ENCODE results near the gene AQP4.

Gene AQP4

DNA sequence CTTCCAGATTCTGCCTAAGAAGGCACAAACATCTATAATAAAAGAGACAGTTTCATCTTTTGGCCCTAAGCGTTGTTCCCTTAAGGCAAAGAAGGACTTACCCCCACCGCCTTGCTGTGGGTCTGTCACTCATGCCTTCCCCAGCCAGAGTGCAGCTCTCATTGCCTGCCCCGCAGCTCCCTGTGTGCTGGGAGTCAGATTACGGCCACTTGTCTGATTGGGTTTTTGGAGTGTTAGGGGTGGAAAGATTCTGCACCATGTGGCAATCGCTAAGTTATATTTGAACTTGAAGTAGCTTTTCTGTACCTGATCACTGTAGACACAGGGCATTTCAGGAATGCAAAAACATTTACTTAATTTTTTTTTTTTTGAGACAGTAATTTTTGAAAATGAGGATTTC is at the start of gene AQP4:
AQP4 (minus strand) TSS at position 151 of the 400 bp plus-strand sequence; CDS start at position 133, 18 bp downstream.
- no peak for DNase-seq (ENCODE audit: extremely low spot score)
- ChIA-PET POLR2A (no interaction called here), CTCF (no interaction called here)
- TF ChIP-seq, protein P1, sequence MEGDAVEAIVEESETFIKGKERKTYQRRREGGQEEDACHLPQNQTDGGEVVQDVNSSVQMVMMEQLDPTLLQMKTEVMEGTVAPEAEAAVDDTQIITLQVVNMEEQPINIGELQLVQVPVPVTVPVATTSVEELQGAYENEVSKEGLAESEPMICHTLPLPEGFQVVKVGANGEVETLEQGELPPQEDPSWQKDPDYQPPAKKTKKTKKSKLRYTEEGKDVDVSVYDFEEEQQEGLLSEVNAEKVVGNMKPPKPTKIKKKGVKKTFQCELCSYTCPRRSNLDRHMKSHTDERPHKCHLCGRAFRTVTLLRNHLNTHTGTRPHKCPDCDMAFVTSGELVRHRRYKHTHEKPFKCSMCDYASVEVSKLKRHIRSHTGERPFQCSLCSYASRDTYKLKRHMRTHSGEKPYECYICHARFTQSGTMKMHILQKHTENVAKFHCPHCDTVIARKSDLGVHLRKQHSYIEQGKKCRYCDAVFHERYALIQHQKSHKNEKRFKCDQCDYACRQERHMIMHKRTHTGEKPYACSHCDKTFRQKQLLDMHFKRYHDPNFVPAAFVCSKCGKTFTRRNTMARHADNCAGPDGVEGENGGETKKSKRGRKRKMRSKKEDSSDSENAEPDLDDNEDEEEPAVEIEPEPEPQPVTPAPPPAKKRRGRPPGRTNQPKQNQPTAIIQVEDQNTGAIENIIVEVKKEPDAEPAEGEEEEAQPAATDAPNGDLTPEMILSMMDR (IDR thresholded peaks at IDR 0.05; ENCODE audit: control extremely low read depth, extremely low read depth, low read depth, missing control alignments): no peak

DNA sequence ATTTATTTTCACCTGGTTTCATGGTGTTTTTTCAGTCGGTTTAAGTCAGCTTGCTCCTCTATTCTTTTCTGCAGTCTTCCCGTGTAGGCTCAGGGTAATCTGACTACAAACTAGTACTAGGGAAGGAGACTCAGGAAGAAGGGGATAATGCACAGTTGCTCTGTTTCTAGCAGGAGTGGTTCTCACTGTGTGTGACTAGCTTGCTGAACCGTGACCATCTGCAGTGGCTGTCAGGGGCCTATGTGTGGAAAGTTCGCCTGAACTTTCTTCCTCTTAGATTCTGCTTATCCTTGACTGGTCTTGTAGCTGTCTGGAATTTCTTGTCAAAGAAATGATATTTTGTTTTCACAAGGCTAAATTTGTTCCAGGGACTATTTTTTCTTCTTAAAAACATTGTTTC is 46.3 kb upstream of the AQP4 start:
- no peak for DNase-seq (ENCODE audit: extremely low spot score)
- TF ChIP-seq, protein P1 (IDR thresholded peaks at IDR 0.05; ENCODE audit: control extremely low read depth, extremely low read depth, low read depth, missing control alignments): no peak
- ChIA-PET POLR2A (no interaction called here), CTCF (no interaction called here)

DNA sequence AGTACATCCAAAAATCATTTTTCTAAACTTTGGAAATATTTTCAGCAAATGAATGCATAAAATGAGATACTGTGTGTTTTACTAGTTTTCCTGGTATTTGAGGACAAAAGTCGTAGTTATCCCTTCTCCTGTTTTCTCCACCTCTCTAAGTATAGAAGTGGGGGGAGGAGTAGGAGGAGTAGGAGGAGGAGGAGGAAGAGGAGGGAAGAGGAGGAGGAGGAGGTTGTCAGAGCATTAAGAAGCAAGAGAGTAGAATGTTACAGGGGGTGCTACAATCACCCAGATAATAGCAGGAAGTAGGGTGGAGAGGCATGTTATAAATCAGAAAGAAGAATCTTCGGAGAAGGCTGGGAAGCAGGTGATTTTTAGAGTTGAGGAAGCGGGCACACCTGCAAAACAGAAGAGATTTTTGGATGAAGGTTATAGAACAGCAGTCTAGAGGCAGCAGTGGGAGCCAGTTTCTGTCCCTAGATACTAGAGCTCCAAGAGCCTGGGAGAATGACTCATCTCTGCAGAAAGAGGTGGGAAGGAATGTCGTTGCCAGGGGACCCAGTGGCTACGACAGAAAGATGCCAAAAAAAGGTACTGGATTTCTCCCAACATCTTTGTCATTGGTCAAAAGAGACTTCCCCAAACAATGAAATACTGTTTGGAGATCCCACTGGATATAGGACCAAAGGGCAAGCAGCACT is 44.2 kb upstream of the AQP4 start:
- ChIA-PET POLR2A (no interaction called here), CTCF (no interaction called here)
- no peak for DNase-seq (ENCODE audit: extremely low spot score)

GRCh38 chr18:26908906-26909305 is 43.4 kb upstream of the AQP4 start:
- TF ChIP-seq, protein P1 (IDR thresholded peaks at IDR 0.05; ENCODE audit: control extremely low read depth, extremely low read depth, low read depth, missing control alignments): no peak
- no peak for DNase-seq (ENCODE audit: extremely low spot score)
- ChIA-PET POLR2A (no interaction called here), CTCF (no interaction called here)

More for the DNA sequence above, 44.2 kb upstream of the AQP4 start:
- TF ChIP-seq, protein P1 (IDR thresholded peaks at IDR 0.05; ENCODE audit: control extremely low read depth, extremely low read depth, low read depth, missing control alignments): no peak

- ChIA-PET CTCF (no interaction called here), POLR2A (no interaction called here)
- no peak for DNase-seq (ENCODE audit: extremely low spot score)
- TF ChIP-seq, protein P1 (IDR thresholded peaks at IDR 0.05; ENCODE audit: control extremely low read depth, extremely low read depth, low read depth, missing control alignments): no peak
These were observed 36.8 kb upstream of the AQP4 start for GRCh38 chr18:26902291-26902690.

DNA sequence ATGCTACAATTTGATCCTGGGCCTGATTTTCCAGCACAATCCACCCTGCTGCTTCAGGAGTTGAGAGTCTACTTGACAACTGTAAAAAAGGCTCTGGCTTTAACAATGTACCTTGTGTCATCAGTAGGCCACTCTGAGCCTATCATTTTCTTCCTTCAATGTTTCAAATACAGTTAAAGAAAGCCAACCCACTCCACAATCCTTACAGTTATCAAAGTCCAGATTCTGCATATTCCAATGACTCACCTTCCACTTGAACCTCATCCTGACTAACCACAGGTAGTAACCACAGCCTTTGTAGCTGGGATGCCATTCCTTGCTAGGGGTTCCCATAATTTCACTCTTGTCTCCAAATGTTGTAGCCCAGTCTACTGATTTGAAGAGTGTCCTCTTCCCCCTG is 35.5 kb upstream of the AQP4 start:
- ChIA-PET POLR2A (no interaction called here), CTCF (no interaction called here)
- TF ChIP-seq, protein P1 (IDR thresholded peaks at IDR 0.05; ENCODE audit: control extremely low read depth, extremely low read depth, low read depth, missing control alignments): no peak
- DNase-seq (ENCODE audit: extremely low spot score): no peak

Measured in GM10248 (cell line).